Peyer's patch (tissue), 4 donors: ENCODE results near the gene SLC31A2. TPM values are rescaled to one million over a fixed set of nuclear protein-coding genes. Genes with fewer than 3 reads are reported as not detected.
A peak's percentile ranks its signal among the peaks of the same experiment; 100 is the strongest.

Experiments used
- DNase-seq, 3 donors: peaks; one replicate each; pipeline ENCODE4 v3.0.0-alpha.2; 2017 to 2019
- H3K27ac ChIP-seq, 4 donors: fragments of 200-600 bp; sonication (generic); one replicate each; pipeline ENCODE4 v1.5.1; 2016 to 2019
- H3K27me3 ChIP-seq, 2 donors: fragments of 200-600 bp; sonication (generic); one replicate each; pipeline ENCODE4 v1.5.1; 2019
- H3K36me3 ChIP-seq, 3 donors: fragments of 200-600 bp; sonication (generic); one replicate each; pipeline ENCODE4 v1.5.1; 2016 to 2019
- H3K4me1 ChIP-seq, 4 donors: fragments of 200-600 bp; sonication (generic); one replicate each; pipeline ENCODE4 v1.5.1; 2016 to 2019
- H3K4me3 ChIP-seq, 4 donors: fragments of 200-600 bp; sonication (generic); 1 replicate in 3 of 4; 2 replicates in 1 of 4; pipeline ENCODE4 v1.5.1; 2016 to 2019; ENCODE audit warnings: mild to moderate bottlenecking in 1 of 4
- H3K9me3 ChIP-seq, 4 donors: fragments of 200-600 bp; sonication (generic); one replicate each; pipeline ENCODE4 v1.5.1; 2016 to 2019; ENCODE audit warnings: mild to moderate bottlenecking in 1 of 4
- POLR2A ChIP-seq, 2 donors: fragments of 450-650 bp; IDR thresholded peaks; one replicate each; pipeline ENCODE4 v1.5.1; 2017; ENCODE audit warnings: antibody characterized with exemption in 2 of 2, mild to moderate bottlenecking in 2 of 2, moderate library complexity in 2 of 2
- total RNA-seq, 4 donors: library from RNA; depleted of rRNA; stranded (reverse); fragments of >200 nt; gene quantifications; one replicate each; pipeline ENCODE4 v1.1.0, GENCODE V29; 2016
- TF ChIP-seq, protein P1 (sequence below), 6 experiments: fragments of 450-650 bp in 4 of 6; fragments of 200-600 bp in 2 of 6; sonication (generic) in 1 of 6; IDR thresholded peaks; one replicate each; pipeline ENCODE4 v1.5.1; 2017 to 2019; ENCODE audit warnings: antibody characterized with exemption in 6 of 6, mild to moderate bottlenecking in 3 of 6, moderate library complexity in 1 of 6

SLC31A2 gene
- total RNA-seq, 4 donors from 2014 or later, result 12.4 to 116 (median 56.2) TPM

DNA sequence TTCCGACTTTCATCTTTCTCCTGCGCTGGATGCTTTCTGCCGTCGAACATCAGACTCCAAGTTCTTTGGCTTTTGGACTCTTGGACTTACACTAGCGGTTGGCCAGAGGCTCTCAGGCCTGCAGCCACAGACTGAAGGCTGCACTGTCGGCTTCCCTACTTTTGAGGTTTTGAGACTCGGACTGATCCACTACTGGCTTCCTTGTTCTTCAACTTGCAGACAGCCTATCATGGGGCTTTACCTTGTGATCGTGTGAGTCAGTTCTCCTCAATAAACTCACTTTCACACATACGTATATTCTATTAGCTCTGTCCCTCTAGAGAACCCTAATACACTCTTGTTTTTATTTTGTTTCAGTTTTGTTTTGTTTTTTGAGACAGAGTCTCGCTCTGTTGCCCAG lies 60.0 kb downstream of the SLC31A2 start:
- peaks cover 0 to 45% (median 3%) of the 10 kb centered on the region in 3 donors for H3K36me3 ChIP-seq
- H3K4me3 ChIP-seq, result no peak overlapping the region
- peak overlapping the region in 1 of 4 donors; percentile 20 for H3K27ac ChIP-seq
- no peak for DNase-seq
- H3K4me1 ChIP-seq, result no peaks in the 10 kb centered on the region
- no peaks in the 10 kb centered on the region for H3K27me3 ChIP-seq
- no peaks in the 10 kb centered on the region for H3K9me3 ChIP-seq
- TF ChIP-seq POLR2A (IDR thresholded peaks at IDR 0.05), result no peak
- TF ChIP-seq, protein P1, sequence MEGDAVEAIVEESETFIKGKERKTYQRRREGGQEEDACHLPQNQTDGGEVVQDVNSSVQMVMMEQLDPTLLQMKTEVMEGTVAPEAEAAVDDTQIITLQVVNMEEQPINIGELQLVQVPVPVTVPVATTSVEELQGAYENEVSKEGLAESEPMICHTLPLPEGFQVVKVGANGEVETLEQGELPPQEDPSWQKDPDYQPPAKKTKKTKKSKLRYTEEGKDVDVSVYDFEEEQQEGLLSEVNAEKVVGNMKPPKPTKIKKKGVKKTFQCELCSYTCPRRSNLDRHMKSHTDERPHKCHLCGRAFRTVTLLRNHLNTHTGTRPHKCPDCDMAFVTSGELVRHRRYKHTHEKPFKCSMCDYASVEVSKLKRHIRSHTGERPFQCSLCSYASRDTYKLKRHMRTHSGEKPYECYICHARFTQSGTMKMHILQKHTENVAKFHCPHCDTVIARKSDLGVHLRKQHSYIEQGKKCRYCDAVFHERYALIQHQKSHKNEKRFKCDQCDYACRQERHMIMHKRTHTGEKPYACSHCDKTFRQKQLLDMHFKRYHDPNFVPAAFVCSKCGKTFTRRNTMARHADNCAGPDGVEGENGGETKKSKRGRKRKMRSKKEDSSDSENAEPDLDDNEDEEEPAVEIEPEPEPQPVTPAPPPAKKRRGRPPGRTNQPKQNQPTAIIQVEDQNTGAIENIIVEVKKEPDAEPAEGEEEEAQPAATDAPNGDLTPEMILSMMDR (IDR thresholded peaks at IDR 0.05), result no peak

Other genes starting within 250 kb of the SLC31A2 start
- 1 to 10 TPM in 2 of 4 donors, not detected in 2; 1.1 to 1.6 TPM for gene ZNF883, start 138.8 kb upstream of the SLC31A2 start, total RNA-seq
- gene ZFP37, start 94.3 kb upstream of the SLC31A2 start, total RNA-seq, result 1 to 10 TPM in 2 of 4 donors, under 1 TPM in 2; 0.53 to 3.3 (median 1.0) TPM
- 10 to 100 TPM; 25.9 to 44.6 (median 32.5) TPM for gene FKBP15, start 70.3 kb downstream of the SLC31A2 start, total RNA-seq
- gene SLC31A1, start 70.5 kb downstream of the SLC31A2 start, total RNA-seq, result 10 to 100 TPM in 3 of 4 donors, 1 to 10 TPM in 1; 7.4 to 82.7 (median 50.6) TPM
- gene CDC26, start 124.6 kb downstream of the SLC31A2 start, total RNA-seq, result 10 to 100 TPM; 13.6 to 28.4 (median 25.0) TPM
- gene PRPF4, start 124.7 kb downstream of the SLC31A2 start, total RNA-seq, result 10 to 100 TPM; 11.4 to 33.0 (median 19.5) TPM
- gene RNF183, start 152.4 kb downstream of the SLC31A2 start, total RNA-seq, result under 1 TPM in 1 of 4 donors, not detected in 3; 0.35 TPM
- 1 to 10 TPM in 3 of 4 donors, not detected in 1; 1.1 to 3.5 (median 2.5) TPM for gene WDR31, start 189.3 kb downstream of the SLC31A2 start, total RNA-seq
- gene BSPRY, start 198.5 kb downstream of the SLC31A2 start, total RNA-seq, result 10 to 100 TPM; 11.6 to 20.8 (median 15.8) TPM
- 100 to 1,000 TPM in 3 of 4 donors, 10 to 100 TPM in 1; 56.1 to 258 (median 237) TPM for gene HDHD3, start 226.0 kb downstream of the SLC31A2 start, total RNA-seq